Stimulated activated CD4-positive, alpha-beta T cell treated with anti-CD3 and anti-CD28 coated beads, Interleukin-4, amount 100 ng/mL, for 48 hours (primary cell): Measurements from ENCODE around the gene ZNF256.
A peak's percentile ranks its signal among the peaks of the same experiment; 100 is the strongest.

Experiments
- DNase-seq, 2 donors: peaks; one replicate each; pipeline ENCODE4 v3.0.0-alpha.2; 2020; ENCODE audit warnings: low read depth in 2 of 2

Gene ZNF256

DNA sequence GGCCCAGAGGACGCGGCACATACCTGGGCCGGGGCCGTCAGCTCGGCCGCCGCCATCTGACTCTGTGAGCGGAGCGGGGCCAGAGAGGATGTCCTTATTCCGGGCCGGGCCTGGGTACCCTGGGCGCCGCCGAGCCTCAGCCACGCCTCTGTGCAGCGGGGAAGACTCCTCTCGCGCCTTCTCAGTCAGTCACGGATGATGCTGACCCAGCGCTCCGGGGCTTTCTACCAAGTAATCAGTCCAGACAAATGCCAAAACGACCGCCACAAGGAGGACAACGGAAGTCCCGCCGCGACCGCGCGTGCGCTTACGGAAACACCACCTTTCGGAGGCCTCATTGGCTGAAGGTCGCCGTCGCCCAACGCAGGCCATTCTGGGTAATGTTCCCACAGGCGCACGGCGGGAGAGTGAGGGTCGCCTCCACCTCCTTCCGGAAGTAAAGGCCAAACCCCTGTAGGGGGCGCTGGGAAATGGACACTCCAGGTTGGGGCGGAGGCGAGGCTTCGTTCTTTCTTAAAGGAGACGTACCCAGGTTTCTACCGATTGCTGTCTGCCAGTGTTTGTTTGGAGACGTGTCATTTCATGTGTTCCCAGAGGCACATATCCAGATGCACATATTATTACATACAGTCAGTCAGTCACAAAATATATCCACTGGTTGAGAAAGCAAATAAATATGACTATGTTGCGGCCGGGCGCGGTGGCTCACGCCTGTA, at the start of gene ZNF256:
TSS of gene ZNF256 (minus strand) at position 288 of the 716 bp plus-strand sequence. CDS start at position 56, 232 bp downstream.
- DNase-seq: peak; percentile 89 to 92

DNA sequence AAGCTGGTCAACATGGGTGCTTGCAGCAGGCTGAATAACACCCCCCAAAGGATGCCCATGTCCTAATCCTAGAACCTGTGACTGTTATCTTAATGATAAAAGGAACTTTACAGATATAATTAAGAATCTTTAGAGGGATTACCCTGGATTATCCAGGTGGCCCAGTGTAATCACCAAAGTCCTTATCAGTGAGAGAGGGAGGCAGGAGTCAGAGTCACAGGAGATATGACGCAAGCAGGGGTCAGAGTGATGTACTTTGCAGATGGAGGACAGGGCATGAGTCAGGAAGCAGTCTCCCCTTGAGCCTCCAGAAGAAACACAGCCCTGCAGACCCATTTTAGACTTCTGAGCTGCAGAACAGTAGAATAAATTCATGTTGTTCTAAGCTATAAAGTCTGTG, 45.3 kb upstream of the ZNF256 start:
- DNase-seq: no peak

DNA sequence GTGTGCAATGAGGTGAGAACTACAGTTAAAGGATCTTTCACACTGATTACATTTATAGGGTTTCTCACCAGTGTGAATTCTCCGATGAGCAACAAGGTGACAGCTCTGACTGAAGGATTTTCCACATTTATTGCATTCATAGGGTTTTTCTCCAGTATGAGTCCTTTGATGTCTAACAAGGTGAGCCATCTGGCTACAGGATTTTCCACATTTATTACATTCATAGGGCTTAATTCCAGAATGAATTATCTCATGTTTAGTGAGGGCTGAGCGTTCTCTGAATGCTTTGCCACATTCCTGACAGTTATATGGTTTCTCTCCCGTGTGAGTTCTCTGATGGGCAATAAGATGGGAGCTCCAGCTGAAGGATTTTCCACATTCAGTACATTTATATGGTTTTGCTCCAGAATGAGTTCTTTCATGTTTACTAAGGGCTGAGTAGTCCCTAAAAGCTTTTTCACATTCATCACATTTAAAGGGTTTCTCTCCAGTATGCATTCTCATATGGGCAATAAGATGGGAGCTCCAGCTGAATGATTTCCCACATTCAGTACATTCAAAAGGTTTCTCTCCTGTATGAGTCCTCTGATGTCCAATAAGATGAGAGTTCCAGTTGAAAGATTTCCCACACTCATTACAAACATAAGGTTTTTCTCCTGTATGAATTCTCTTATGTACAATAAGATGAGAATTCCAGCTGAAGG, 31.2 kb upstream of the ZNF256 start:
- no peak for DNase-seq

DNA sequence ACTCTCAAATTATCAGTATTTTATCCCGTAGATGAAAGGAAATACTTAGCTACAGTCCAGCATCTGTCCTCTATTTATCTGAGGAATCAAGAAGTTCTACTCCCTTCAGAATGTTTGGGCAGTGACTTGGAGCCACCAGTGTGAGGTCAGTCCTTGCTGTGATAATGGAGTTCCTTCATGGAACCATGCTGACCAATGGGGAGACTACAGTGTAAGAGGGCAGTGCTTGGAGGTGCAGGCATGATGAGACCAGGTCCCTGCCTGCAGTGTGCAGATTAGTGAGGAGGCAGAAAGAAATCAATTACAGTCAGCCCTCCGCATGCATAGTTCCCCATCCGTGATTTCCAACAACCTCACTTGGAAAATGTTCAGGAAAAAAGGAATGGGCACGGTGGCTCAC, 26.9 kb upstream of the ZNF256 start, which contains the start of gene C19orf18:
TSS of gene C19orf18 (minus strand) at position 101 of the 400 bp plus-strand sequence. CDS start 102 bp downstream, outside the sequence.
- DNase-seq: no peak

DNA sequence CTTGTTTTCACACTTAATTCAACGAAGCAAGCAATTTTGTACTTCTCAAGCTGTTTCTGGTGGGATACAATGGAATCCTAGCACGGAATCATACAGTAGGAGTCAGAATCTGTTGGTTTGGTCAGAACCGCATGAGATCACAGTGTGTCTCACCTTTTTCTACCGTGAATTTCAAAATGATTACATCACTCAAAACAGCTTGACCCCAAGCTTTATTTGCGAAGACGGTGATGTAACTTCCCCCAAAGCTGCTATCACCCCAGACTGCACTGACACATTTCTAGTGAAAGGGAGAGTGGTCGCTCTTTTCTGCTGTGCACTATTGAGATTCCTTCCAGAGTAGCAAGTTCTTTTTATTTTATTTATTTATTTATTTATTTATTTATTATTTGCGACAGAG, 17.3 kb upstream of the ZNF256 start:
- DNase-seq: no peak

DNA sequence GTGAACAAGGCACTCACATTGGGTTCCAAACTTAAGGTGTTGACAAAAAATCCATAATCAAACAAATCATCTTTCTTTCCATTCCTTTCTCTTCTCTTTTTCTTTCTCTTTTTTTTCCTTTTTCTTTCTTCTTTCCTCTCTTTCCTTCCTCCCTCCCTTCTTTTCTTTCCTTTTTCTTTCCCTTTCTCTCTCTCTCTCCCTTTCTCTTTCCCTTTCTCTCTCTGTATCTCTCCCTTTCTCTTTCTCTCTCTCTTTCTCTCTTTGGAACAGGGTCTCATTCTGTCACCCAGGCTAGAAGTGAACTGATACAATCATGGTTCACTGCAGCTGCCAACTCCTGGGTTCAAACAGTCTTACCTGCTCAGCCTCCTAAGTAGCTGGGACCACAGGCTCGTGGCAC, 14.3 kb upstream of the ZNF256 start:
- no peak for DNase-seq

DNA sequence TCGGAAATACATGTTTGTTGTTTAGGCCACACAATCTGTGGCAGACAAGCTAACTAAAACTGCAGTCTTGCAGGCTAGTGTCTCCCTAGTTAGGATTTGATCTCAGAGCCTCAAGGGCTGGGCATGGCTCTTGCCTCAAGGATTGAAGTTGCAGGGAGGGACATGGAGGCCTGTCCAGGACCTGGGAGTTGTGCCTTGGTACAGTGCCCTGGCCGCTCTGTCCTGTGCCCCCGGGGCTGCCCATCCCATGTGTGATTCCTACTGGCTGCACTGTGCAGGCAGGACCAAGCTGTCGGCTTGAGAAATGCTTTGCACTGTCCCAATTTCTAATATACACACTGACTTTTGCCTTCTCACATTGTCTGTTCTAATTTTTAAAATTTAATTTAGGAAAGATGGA, 7.5 kb upstream of the ZNF256 start:
- no peak for DNase-seq

DNA sequence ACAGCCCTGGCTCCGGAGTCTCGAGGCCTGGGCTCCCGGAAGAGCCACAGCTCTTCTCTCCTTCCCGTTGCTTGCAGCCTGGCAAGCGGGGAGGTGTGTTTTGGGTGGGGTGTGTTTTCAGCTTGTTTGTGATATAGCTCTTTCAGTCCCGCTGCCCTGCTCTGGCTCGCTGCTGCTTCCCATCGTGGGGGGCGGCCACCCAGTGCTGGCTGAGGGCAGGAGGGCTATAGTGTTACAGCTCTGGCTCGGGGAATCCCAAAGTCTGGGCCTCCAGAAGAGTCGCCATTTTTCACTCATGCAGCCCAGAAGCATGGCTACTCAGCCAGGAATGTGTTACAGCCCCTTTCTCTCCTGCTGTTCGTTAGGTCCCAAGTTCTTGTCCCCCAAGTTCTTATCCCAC, 2.2 kb upstream of the ZNF256 start:
- DNase-seq: no peak

DNA sequence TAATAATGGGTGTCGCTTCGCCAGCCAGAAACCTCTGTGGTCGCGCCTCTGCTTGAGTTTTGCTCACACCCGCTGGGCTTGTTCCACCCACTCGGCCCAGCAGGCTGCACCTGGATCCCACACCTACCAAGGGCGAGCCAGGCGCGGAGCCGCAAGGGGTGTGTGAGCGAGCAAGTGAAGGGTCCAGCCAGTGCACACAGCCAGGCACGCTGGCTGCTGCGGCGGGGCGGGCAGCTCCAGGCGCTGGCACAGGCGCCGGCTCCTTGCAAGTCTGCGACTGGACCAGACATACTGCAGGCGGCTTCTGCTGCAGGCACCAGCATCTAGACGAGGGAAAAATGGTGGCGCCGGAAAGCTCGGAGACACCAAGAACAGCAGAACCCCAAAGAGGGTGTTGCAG, 1.8 kb upstream of the ZNF256 start:
- no peak for DNase-seq

DNA sequence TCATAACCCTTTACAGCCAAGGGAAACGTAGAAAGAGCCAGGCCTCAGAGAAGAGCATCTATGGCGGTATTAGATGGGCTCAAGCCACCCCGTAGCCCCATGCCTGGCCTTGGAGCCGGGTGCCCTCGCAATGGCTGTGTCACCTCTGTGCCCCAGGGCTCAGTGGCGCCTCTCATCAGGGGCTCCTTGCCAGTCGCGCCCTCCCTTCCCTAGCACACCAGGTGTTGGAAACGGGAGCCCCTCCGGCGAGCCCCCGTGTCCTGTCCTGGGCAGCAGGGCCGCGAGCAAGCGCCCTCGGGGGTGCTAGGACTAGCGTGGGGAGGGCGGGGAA, 453 bp downstream of the ZNF256 start:
- DNase-seq: no peak

DNA sequence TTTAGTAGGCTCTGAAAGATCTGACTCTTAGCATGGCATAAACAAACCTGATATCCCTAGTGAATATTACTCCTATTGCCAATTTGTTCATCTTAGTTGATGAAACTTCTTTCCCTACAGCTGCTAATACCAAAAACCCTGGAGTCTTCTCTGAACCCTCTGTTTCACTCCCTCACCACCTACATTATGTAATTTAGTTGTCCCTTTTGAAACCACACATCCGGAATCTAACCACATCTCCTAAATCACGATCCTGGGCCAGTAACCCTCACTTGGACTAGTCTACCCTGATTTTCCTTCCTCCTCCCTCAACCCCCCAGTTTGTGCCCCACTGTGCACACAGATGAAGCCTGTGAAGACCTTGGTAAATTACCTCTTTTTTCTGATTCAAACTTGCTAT, 1.2 kb downstream of the ZNF256 start:
- no peak for DNase-seq

DNA sequence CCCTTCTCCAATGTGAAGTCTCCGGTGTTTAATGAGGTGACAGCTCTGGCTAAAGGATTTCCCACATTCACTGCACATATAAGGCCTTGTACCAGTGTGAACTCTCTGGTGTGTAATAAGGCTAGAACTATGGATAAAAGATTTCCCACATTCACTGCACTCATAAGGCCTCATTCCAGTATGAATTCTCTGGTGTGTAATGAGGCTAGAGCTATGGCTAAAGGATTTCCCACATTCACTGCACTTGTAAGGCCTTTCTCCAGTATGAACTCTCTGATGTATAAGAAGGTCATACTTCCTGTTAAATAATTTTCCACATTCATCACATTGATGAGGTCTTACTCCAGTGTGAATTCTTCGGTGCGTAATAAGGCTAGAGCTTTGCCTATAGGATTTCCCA, 5.9 kb downstream of the ZNF256 start:
- DNase-seq: no peak

DNA sequence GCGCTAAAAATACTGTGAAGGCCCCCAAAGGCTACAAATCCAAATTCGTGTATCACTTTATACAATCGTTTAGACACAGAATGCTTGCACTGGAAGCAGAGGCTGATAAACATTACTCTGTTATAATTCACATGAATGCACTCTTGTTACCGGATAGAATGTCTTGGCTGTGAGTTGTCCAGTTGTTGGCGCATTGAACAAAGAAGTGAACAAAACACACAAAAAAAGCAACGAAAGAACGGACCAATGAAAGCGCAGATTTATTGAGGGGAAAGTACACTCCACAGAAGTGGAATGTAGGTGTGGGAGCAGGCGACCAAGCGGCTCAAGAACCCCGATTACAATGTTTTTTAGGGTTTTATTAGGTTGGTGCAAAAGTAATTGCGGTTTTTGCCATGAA, 11.8 kb downstream of the ZNF256 start:
- DNase-seq: no peak

DNA sequence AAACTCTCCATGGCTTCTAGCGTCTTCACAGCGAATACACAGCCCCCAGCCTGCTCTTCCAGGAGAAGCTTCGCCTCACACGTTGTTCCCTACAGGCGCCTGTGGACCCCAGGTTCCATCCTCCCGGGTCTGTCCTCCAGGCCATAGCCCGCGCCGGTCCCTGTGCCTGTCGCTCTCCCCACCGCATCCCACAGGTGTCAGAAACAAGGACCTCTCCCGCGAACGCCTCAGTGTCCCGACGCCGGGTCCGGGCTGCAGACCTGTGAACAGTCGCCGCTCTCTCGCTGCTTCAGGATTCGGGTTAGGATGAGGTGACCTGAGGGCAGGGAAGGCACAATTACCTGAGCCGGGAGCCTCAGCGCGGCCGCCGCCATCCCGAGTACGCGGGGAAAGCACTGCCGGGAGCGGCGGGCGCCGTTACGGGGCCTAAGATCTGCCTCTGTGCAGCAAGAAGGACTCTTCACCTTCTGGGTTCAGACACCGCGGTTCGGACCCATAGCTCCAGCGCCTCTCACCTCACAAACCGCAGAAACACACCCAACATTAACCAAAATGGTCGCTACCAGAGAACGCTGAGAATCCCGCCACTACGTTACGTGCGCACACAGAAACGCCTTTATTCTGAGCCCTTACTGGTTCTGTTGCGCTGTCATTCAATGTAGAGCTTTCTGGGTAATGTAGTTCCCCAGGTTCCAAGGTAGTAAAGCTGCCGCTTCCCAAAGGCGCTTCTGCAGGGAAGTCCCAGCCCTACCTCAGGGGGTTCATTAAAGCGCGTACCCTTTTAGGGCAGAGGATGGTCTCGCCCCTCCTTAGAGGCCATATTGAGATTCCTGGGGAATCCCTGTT, 12.5 kb downstream of the ZNF256 start, which contains the start of gene ZNF418:
TSS of gene ZNF418 (minus strand) at position 583 of the 846 bp plus-strand sequence. CDS start 1,580 bp downstream, outside the sequence.
- DNase-seq: peak; percentile 3 to 11

DNA sequence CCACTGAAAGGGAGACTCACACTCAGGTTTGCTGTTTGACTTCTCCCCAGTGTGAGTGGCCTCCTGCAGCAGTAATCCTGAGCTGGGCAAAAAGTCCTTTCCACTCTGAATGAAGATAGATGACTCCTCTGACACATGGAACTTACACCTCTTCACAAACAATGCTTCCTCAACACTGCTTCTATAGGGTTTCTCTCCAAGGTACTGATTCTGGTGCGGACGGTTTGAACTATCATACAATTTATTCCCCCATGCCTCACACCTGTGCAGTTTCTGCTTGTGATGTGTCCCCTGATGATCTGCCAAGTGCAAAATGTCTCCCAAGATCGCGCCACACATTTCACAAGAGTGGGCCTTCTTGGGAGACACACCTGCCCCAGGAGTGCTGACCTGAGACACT, 19.9 kb downstream of the ZNF256 start:
- no peak for DNase-seq

DNA sequence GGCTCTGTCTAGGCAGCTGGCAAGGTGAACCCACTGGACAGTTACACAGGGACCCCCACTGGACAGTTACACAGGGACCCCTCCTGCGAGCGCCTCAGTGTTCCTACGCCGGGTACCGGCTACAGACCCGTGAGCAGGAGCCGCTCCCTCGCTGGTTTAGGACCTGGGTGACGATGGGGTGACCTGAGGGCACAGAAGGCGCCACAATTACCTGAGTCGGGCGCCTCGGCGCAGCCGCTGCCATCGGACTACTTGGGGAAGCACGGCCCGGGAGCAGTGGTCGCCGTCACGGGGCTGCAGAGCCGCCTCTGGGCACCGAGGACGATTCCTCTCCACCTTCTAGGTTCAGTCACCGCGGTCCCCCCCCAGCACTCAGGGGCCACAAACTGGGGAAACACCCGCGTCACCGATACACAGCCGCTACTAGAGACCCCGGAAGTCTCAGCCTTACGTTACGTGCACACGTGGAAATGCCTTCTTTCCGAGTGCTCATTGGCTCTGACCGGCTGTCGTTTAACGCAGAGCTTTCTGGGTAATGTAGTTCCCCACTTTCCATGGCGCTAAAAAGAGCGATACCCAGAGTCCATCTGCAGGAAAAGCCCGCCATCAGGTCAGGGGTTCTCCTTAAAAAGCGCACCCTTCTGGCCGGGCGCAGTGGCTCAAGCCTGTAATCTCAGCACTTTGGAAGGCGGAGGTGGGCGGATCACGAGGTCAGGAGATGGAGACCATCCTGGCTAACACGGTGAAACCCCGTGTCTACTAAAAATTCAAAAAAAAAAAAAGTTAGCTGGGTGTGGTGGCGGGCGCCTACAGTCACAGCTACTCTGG, 31.1 kb downstream of the ZNF256 start, which contains the start of gene ZNF417:
TSS of gene ZNF417 (minus strand) at position 425 of the 828 bp plus-strand sequence. CDS start at position 244, 181 bp downstream.
- peak; percentile 59 to 75 for DNase-seq

DNA sequence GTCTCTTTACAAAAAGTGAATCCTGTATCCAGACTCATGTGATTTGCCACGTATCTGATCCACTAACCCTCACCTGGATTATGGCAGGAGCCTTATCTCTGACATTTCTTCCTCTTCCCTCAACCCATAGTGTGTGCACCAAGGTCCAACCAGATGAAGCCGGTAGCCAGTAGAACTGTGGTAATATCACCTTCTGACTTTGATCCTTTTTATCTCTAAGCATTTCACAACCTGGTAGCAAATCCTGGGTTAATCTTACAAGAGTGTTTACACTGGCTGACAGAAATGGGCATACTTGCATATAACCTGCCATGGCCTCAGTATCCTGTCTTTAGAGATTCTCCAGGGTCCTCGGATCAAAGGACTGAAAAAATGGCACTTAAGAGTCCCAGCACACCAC, 33.0 kb downstream of the ZNF256 start:
- DNase-seq: no peak

DNA sequence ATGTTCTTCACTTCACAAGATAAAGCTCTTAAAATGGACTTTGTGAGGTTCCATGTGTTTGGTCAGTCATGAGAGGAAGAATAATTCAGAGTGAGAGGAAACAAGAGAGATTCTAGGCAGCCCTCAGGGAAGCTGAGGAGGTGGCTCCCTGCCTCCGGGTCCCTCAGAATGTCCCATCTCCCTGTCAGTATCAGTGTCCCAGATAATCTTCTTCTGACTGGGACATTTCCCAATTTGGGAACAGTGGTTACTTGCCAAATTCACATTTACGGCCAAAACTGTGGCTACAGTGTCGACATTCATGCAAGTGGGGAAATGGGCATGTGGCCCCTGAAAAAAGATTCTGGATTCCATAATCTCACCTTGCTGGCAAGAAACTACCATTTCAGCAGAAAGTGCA, 40.1 kb downstream of the ZNF256 start:
- DNase-seq: no peak

DNA sequence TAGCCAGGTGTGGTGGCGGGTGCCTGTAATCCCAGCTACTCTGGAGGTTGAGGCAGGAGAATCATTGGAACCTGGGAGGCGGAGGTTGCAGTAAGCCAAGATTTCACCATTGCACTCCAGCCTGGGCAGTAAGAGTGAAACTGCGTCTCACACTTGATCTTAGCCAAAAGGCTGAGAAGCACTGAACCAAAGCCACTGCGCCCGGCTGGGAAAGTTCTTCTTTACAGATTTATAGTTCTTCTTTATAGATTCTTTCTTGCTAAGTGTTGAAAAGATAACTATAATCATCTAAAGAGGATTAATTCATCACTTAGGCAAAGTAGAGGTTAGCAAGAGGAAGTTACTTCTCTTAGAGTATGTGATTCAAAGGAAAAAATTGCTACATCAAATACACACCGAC, 42.2 kb downstream of the ZNF256 start:
- DNase-seq: no peak

DNA sequence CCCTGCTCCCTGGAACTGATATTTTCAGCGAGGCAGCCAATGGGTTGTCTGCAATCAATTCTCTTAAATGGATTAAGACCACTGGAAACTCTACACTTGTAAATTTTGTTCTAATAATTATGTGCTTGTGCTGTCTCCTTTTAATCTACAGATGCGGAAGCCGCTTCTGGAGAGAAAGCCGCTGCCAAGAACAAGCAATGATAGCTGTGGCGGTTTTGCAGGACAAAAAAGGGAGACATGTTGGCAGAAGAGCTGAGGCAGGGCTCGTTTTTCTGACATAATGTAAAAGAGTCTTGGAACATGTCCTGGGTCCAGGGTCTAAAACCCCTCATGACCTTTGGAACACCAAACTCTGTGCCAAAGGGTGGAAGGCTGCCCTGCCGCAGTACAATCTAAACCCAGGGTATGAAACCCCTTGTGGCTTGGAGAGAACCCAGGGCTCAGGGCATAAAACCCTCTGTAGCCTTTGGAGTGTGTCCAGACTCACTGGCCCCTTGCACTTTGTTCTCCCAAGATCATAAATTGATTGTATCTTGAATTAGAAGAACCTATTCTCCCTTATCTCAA, 43.8 kb downstream of the ZNF256 start:
- DNase-seq: no peak

DNA sequence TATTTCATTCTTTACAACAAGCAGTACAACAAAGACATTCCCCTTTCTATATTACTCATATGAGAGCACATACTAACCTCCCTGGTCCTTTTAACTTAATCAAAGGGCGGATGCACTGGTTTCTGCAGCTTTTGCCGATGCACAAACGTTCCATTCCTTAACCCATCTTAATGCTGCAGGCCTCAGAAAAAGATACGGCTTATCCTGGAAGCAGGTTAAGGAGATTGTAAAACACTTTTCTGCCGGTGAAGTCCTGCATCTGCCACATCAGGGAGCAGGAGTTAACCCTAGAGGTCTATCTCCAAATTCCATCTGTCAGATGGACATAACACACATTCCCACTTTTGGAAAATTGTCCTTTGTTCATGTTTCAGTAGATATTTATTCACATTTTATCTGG, 47.2 kb downstream of the ZNF256 start:
- no peak for DNase-seq
